GM12865 (cell line): Measurements from ENCODE around the gene SLC6A17.

Source experiments
- DNase-seq: peaks from one replicate; pipeline ENCODE4 v3.0.0; 2010; ENCODE audit warnings: low read depth
- H3K4me3 ChIP-seq: 2 replicates; pipeline ENCODE4 v1.5.1; 2011; ENCODE audit warnings: mild to moderate bottlenecking, low read depth, low read length, control low read depth
- CTCF ChIP-seq: IDR thresholded peaks from 2 replicates; pipeline ENCODE4 v1.5.1; 2011; ENCODE audit warnings: low read length, control low read depth, low read depth, inconsistent platforms; ENCODE audit not compliant: insufficient read depth; ENCODE audit errors: missing control alignments

The SLC6A17 gene

GRCh38 chr1:110172001-110172400 lies 21.7 kb downstream of the SLC6A17 start:
- no peak overlapping the region for H3K4me3 ChIP-seq
- DNase-seq = no peak
- TF ChIP-seq CTCF = no peak

DNA sequence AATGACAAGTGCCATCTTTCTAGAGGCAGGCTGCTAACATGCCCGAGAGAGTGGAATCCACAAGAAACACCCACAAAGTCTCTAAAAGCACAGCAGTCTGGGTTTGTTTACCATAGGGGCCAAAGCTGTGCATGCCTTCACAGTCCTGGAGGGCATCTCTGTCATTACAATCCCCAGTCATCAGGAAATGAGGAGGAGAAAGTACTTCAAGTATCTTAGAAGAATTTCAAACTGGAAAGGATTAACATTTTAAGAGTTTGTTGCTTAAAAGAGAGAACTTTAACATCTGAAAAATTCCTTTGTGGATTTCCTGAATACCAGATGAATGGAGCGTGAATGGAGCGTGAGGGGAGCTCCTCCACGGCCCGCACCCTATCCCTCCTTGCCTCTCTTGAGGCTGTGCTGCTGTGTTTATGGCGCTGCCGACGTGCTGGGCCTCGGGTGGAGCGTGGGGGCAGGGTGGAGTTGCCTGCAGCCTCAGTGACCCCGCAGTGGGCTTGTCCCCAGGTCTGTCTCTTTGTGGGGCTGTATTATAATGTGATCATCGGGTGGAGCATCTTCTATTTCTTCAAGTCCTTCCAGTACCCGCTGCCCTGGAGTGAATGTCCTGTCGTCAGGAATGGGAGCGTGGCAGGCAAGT lies 23.3 kb downstream of the SLC6A17 start:
- TF ChIP-seq CTCF = no peak
- DNase-seq = no peak
- no peak overlapping the region for H3K4me3 ChIP-seq

GRCh38 chr1:110174961-110175360 lies 24.7 kb downstream of the SLC6A17 start:
- TF ChIP-seq CTCF = no peak
- no peak overlapping the region for H3K4me3 ChIP-seq
- DNase-seq = no peak

DNA sequence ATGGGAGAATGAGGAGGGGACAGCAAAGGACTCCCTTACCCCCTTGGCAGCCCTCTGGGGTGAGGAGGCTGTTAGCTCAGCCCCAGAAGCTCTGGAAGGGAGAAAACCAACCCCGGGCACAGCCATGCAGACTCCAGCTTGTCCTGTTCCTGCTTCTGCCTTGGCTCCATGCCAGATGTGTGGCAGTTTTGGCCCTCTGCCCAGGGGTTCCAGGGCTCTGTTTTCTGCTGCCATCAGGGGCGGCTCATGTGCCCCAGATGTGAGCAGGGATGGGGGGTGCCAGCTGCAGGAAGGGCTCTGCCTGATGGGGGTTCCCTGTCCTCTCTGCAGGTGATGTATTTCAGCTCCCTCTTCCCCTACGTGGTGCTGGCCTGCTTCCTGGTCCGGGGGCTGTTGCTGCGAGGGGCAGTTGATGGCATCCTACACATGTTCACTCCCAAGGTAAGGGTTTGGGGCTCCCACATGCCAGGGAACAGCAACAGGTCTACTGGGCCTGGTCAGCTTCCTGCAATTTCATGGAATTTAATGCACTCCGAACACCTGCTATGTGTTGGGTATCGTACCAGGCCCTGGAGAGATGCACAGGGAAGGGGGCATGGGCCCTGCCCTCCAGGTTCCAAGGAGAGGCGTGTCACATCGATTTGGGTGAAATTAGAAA lies 26.1 kb downstream of the SLC6A17 start:
- TF ChIP-seq CTCF = no peak
- no peak for DNase-seq
- no peak overlapping the region for H3K4me3 ChIP-seq

- DNase-seq = no peak
- no peak for TF ChIP-seq CTCF
- H3K4me3 ChIP-seq = no peak overlapping the region
Observed at GRCh38 chr1:110177775-110178174, 27.5 kb downstream of the SLC6A17 start.

GRCh38 chr1:110183642-110184167 lies 33.4 kb downstream of the SLC6A17 start:
- no peak overlapping the region for H3K4me3 ChIP-seq
- no peak for DNase-seq
- TF ChIP-seq CTCF = no peak

GRCh38 chr1:110184446-110184845 lies 34.2 kb downstream of the SLC6A17 start:
- TF ChIP-seq CTCF = no peak
- H3K4me3 ChIP-seq = no peak overlapping the region
- no peak for DNase-seq
